GM13976 (cell line): ENCODE data around the gene DNASE2.
"Not testable (repeated sequence)": the region's sequence is repeated elsewhere in the genome, so short reads cannot be mapped to it uniquely, and the experiment has no call there.

Experiments used
- DNase-seq: peaks from one replicate; pipeline ENCODE4 v3.0.0; 2012; ENCODE audit warnings: low spot score
- CTCF ChIP-seq: IDR thresholded peaks from 2 replicates; pipeline ENCODE4 v1.5.1; 2012; ENCODE audit warnings: borderline replicate concordance, mild to moderate bottlenecking; ENCODE audit not compliant: insufficient read depth; ENCODE audit errors: extremely low read depth, missing control alignments, control extremely low read depth
- in situ Hi-C: fragments of 300-500 bp; cut with MboI; formaldehyde crosslinking; loops from one replicate; pipeline ENCODE4 v1.12.0; 2022; ENCODE audit warnings: low sequenced_read_pairs, mixed read lengths, inconsistent platforms; ENCODE audit not compliant: unreplicated experiment

The DNASE2 gene

GRCh38 chr19:12881172-12881808 is at the start of gene DNASE2:
TSS of gene DNASE2 (minus strand) at chr19:12881449. CDS start at chr19:12881375, 74 bp downstream.
- DNase-seq: peak; percentile 98
- TF ChIP-seq CTCF: no peak
- in situ Hi-C loops: no loop called here

- TF ChIP-seq CTCF: no peak
- in situ Hi-C loops: no loop called here
- no peak for DNase-seq
Observed at GRCh38 chr19:12930002-12930645, 48.9 kb upstream of the DNASE2 start.

GRCh38 chr19:12924621-12925310 is 43.5 kb upstream of the DNASE2 start:
- DNase-seq: no peak
- in situ Hi-C loops: no loop called here
- TF ChIP-seq CTCF: no peak

GRCh38 chr19:12922959-12923358 is 41.7 kb upstream of the DNASE2 start:
- in situ Hi-C loops: no loop called here
- DNase-seq: no peak
- no peak for TF ChIP-seq CTCF

- no peak for TF ChIP-seq CTCF
- DNase-seq: no peak
- in situ Hi-C loops: no loop called here
Observed at GRCh38 chr19:12921047-12921446, 39.8 kb upstream of the DNASE2 start.

GRCh38 chr19:12918253-12918652 is 37.0 kb upstream of the DNASE2 start:
- no peak for TF ChIP-seq CTCF
- in situ Hi-C loops: no loop called here
- DNase-seq: no peak

- DNase-seq, in situ Hi-C loops: not testable (repeated sequence)
Observed at GRCh38 chr19:12915860-12916259, 34.6 kb upstream of the DNASE2 start.
